K562 (cell line): ENCODE results near the gene CPN2. TPM values are rescaled to one million over a fixed set of nuclear protein-coding genes. Genes with fewer than 3 reads are reported as not detected.
A peak's percentile ranks its signal among the peaks of the same experiment; 100 is the strongest.

Experiments used
- ATAC-seq: fragments of 200-7000 bp; cut with Tn5 transposase; 3 replicates; pipeline ENCODE4 v1.9.1; 2020; ENCODE audit warnings: moderate library complexity
- BruUV-seq: library from RNA; stranded (reverse); fragments of 400-500 nt; replicated peaks from 2 replicates; lab custom pipeline; 2021; lab: Mats Ljungman, UMichigan
- CTCF ChIA-PET: fragments of 300-600 bp; formaldehyde crosslinking; extraction: SDS; loops from one replicate; lab custom pipeline; 2021; ENCODE audit warnings: low intra/inter-chr PET ratio; lab: Yijun Ruan, JAX
- POLR2A ChIA-PET: fragments of 300-600, 350-650 bp; sonication (Branson Sonifier 250); formaldehyde crosslinking; extraction: SDS; loops from one replicate; lab custom pipeline; 2021; ENCODE audit warnings: antibody characterized with exemption, inconsistent platforms; lab: Yijun Ruan, JAX
- DNase-seq, 4 experiments: peaks; one replicate each; pipeline versions ENCODE4 v3.0.0 to v3.0.0-alpha.2; 2011 to 2018; ENCODE audit warnings: low spot score in 3 of 4, mixed read lengths in 3 of 4; ENCODE audit errors: extremely low read depth in 1 of 4
- FAIRE-seq: peaks from 2 replicates; lab custom pipeline; 2011; peaks lifted over from hg19 to GRCh38; lab: Jason Lieb, UNC
- H2AFZ ChIP-seq: 2 replicates; pipeline ENCODE4 v1.6.0; 2011; ENCODE audit warnings: low read depth, low read length, control low read depth, inconsistent platforms
- H3K27ac ChIP-seq: fragments of 200-600 bp; 3 replicates; pipeline ENCODE4 v1.8.0; 2011; ENCODE audit warnings: low read depth, mild to moderate bottlenecking, control low read depth, inconsistent platforms, low read length, moderate library complexity, mixed read lengths; ENCODE audit errors: extremely low read depth
- H3K27me3 ChIP-seq, 2 experiments: fragments of 300-600 bp in 1 of 2; 2 replicates in 1 of 2; 3 replicates in 1 of 2; pipeline versions ENCODE4 v1.6.0 to v1.8.0; 2011; ENCODE audit warnings: inconsistent platforms in 2 of 2, low read length in 2 of 2, mild to moderate bottlenecking in 1 of 2, mixed read lengths in 1 of 2, moderate library complexity in 1 of 2; ENCODE audit not compliant: control insufficient read depth in 2 of 2, insufficient read depth in 2 of 2
- H3K36me3 ChIP-seq: fragments of 300-600 bp; 3 replicates; pipeline ENCODE4 v1.8.0; 2011; ENCODE audit warnings: mild to moderate bottlenecking, low read length, inconsistent platforms; ENCODE audit not compliant: control insufficient read depth, insufficient read depth
- H3K4me1 ChIP-seq, 2 experiments: fragments of 200-600 bp in 1 of 2; replicated peaks in 1 of 2; 2 replicates in 1 of 2; 3 replicates in 1 of 2; pipeline versions ENCODE4 v1.5.1 to v1.8.0; 2011; ENCODE audit warnings: inconsistent platforms in 2 of 2, low read length in 2 of 2, mild to moderate bottlenecking in 1 of 2, mixed read lengths in 1 of 2, moderate library complexity in 1 of 2; ENCODE audit not compliant: control insufficient read depth in 2 of 2, insufficient read depth in 2 of 2
- H3K4me2 ChIP-seq: 2 replicates; pipeline ENCODE4 v1.6.1; 2011; ENCODE audit warnings: low read length, control low read depth, inconsistent platforms, mixed read lengths; ENCODE audit not compliant: insufficient read depth
- H3K4me3 ChIP-seq: fragments of 200-600 bp; sonication (generic), shearing (Covaris generic); 2 replicates; pipeline ENCODE4 v1.5.1; 2016; ENCODE audit warnings: control low read depth, inconsistent platforms
- H3K79me2 ChIP-seq: fragments of 200-600 bp; 3 replicates; pipeline ENCODE4 v1.8.0; 2011; ENCODE audit warnings: low read length, inconsistent platforms; ENCODE audit not compliant: control insufficient read depth, insufficient read depth
- H3K9ac ChIP-seq, 2 experiments: 2 replicates each; pipeline versions ENCODE4 v1.6.0 to v1.6.1; 2011; ENCODE audit warnings: low read depth in 2 of 2, low read length in 2 of 2, control low read depth in 1 of 2, inconsistent platforms in 1 of 2, mild to moderate bottlenecking in 1 of 2, mixed read lengths in 1 of 2; ENCODE audit not compliant: insufficient read depth in 1 of 2
- H3K9me1 ChIP-seq: one replicate; pipeline ENCODE4 v1.6.0; 2011; ENCODE audit warnings: inconsistent platforms, mild to moderate bottlenecking, low read length, moderate library complexity; ENCODE audit not compliant: control insufficient read depth, insufficient read depth
- H3K9me3 ChIP-seq: replicated peaks from 2 replicates; pipeline ENCODE4 v1.5.1; 2011; ENCODE audit warnings: low read depth, low read length, inconsistent platforms; ENCODE audit not compliant: control insufficient read depth, insufficient read depth
- H4K20me1 ChIP-seq: replicated peaks from 2 replicates; pipeline ENCODE4 v1.6.1; 2011; ENCODE audit warnings: low read length, inconsistent platforms, mixed read lengths; ENCODE audit not compliant: control insufficient read depth, insufficient read depth
- TEAD4 ChIP-seq, 2 experiments: sonication (generic) in 1 of 2; formaldehyde crosslinking in 1 of 2; IDR thresholded peaks; 2 replicates each; pipeline versions ENCODE4 v1.6.1 to v1.8.0; 2012 to 2022; ENCODE audit warnings: borderline replicate concordance in 1 of 2, inconsistent platforms in 1 of 2, low read length in 1 of 2, mild to moderate bottlenecking in 1 of 2, missing genetic modification reagents in 1 of 2
- ZNF121 ChIP-seq: sonication (generic); formaldehyde crosslinking; conservative IDR thresholded peaks from 2 replicates; pipeline ENCODE4 v1.8.0; 2022; ENCODE audit warnings: missing genetic modification reagents
- WGBS: fragments of 100-300 bp; shearing (Covaris generic); methylation state at CpG from one replicate; pipeline ENCODE4 v1.1.6; 2016; ENCODE audit warnings: low coverage, mixed read lengths; ENCODE audit not compliant: insufficient coverage; ENCODE audit errors: missing lambda C conversion rate; 5-methylcytosine and 5-hydroxymethylcytosine counted together
- in situ Hi-C: fragments of 300-500 bp; cut with MboI; formaldehyde crosslinking; loops from 4 replicates; pipeline ENCODE4 v1.15.0; 2018; ENCODE audit warnings: inconsistent platforms, mixed read lengths
- intact Hi-C: fragments of 100-400 bp; cut with micrococcal nuclease; formaldehyde crosslinking; loops from 2 replicates; pipeline ENCODE4 v1.14.2; 2022
- polyA plus RNA-seq, 8 experiments: library from polyadenylated mRNA; depleted of rRNA in 4 of 8; stranded (reverse) in 5 of 8; unstranded in 3 of 8; fragments of >200 nt; fragmentation: Nextera tagmentation in 2 of 8; fragmentation: Illumina TruSeq in 1 of 8; extraction: Ambion mirVana in 2 of 8; extraction: Trizol in 1 of 8; gene quantifications; 2 replicates each; pipeline versions ENCODE4 v1.2.1 to v1.2.3, GENCODE V29; 2011 to 2014; ENCODE audit warnings: inconsistent platforms in 1 of 8, missing spikeins in 1 of 8
- total RNA-seq, 7 experiments: library from RNA; depleted of rRNA in 6 of 7; stranded (reverse); fragments of >200 nt in 6 of 7; fragmentation: Illumina TruSeq in 2 of 7; extraction: Trizol in 2 of 7; gene quantifications; 2 replicates each; pipeline versions ENCODE4 v1.2.1 to v1.2.3, GENCODE V29; 2011 to 2021; ENCODE audit warnings: low replicate concordance in 1 of 7

CPN2 gene
- total and polyA plus RNA-seq, 9 of the 15 experiments (the other 6 are each of a cell fraction or from before 2014, with no cell fraction given): not detected

GRCh38 chr3:194337965-194338753 lies 13.0 kb downstream of the CPN2 start:
- 10% methylated on average over 13 of the region's 13 CpGs for WGBS
- Histone ChIP-seq H4K20me1 (no peaks in the 10 kb centered on the region; the same call in 1 of the 2 replicates), H3K4me1 (peaks cover 1 to 21% of the 10 kb centered on the region in 2 experiments; a peak in 4 of 5 replicates), H3K27ac (no peak overlapping the region), H2AFZ (no peak overlapping the region), H3K4me3 (no peak overlapping the region), H3K4me2 (no peak overlapping the region), H3K27me3 (peaks cover 41 to 70% of the 10 kb centered on the region in 2 experiments), H3K9me1 (no peaks in the 10 kb centered on the region), H3K9ac (no peak overlapping the region), H3K9me3 (no peaks in the 10 kb centered on the region), H3K79me2 (no peaks in the 10 kb centered on the region), H3K36me3 (no peaks in the 10 kb centered on the region)
- TF ChIP-seq ZNF121 (peak; percentile 50; the same call in 1 of the 2 replicates), TEAD4 (IDR thresholded peaks at IDR 0.05; ENCODE audit: low read length) (no peak), TEAD4 (CRISPR knock-in tag; IDR thresholded peaks at IDR 0.05; ENCODE audit: borderline replicate concordance) (no peak)
- intact Hi-C loops (loop anchor here (10.0 kb wide), 2 partner anchors 767 to 927 kb away; no protein-coding TSS in a partner anchor), in situ Hi-C loops (loop anchor here (5.0 to 25.0 kb wide), 3 partner anchors 64 to 1876 kb away; no protein-coding TSS in a partner anchor)
- CTCF ChIA-PET: no interaction called here
- ATAC-seq (no peak), DNase-seq (no peak), FAIRE-seq (no peak)
- BruUV-seq: no TSS peak
- POLR2A ChIA-PET: no interaction called here
